GM13977 (cell line): Measurements from ENCODE around the gene TMED10.

Source experiments
- DNase-seq: peaks from one replicate; pipeline ENCODE4 v3.0.0; 2012; ENCODE audit warnings: low spot score
- in situ Hi-C: fragments of 300-500 bp; cut with MboI; formaldehyde crosslinking; loops from one replicate; pipeline ENCODE4 v1.12.0; 2022; ENCODE audit warnings: low sequenced_read_pairs, low pct_unique_long_range_greater_than_20kb, mixed read lengths, inconsistent platforms; ENCODE audit not compliant: unreplicated experiment
- TF ChIP-seq, protein P1 (sequence below): IDR thresholded peaks from 2 replicates; pipeline ENCODE4 v1.5.1; 2012; ENCODE audit warnings: mild to moderate bottlenecking, control low read depth; ENCODE audit not compliant: insufficient read depth; ENCODE audit errors: extremely low read depth, missing control alignments

Gene TMED10

GRCh38 chr14:75144944-75145343 lies 31.5 kb downstream of the TMED10 start:
- in situ Hi-C loops, result loop anchor here (25.0 kb wide), 1 partner anchor 342 kb away; no protein-coding TSS in a partner anchor
- TF ChIP-seq, protein P1, sequence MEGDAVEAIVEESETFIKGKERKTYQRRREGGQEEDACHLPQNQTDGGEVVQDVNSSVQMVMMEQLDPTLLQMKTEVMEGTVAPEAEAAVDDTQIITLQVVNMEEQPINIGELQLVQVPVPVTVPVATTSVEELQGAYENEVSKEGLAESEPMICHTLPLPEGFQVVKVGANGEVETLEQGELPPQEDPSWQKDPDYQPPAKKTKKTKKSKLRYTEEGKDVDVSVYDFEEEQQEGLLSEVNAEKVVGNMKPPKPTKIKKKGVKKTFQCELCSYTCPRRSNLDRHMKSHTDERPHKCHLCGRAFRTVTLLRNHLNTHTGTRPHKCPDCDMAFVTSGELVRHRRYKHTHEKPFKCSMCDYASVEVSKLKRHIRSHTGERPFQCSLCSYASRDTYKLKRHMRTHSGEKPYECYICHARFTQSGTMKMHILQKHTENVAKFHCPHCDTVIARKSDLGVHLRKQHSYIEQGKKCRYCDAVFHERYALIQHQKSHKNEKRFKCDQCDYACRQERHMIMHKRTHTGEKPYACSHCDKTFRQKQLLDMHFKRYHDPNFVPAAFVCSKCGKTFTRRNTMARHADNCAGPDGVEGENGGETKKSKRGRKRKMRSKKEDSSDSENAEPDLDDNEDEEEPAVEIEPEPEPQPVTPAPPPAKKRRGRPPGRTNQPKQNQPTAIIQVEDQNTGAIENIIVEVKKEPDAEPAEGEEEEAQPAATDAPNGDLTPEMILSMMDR, result no peak
- no peak for DNase-seq

DNA sequence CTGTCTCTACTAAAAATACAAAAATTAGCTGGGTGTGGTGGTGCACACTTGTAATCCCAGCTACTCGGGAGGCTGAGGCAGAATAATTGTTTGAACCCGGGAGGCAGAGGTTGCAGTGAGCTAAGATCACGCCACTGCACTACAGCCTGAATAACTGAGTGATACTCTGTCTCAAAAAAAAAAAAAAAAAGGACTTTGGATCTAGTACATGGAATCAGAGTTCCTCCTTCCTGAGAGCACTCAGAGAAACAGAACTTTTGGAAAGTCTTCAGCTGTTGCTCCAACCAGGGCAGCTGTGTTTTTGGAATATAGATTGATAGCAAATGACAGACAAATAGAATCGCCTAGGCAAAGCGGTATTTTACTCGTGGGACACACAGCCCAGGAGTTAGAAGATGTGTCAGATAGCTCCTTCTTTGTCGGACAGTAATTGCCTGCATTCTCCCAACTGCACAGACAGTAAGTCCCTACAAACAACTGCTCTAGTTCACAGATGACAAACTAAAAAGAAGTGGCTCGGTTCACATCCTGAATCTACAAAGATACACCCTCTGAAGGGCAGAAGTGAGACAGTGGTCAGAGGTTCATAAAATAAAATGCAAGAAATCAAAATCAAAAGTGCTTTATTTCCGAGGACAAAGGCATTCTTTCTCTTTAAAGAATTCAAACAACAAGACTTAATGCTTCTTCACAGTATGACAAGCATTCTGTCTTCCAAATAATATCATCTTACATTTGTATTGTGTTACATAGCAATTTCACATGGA lies 32.5 kb downstream of the TMED10 start:
- in situ Hi-C loops, result loop anchor here (25.0 kb wide), 1 partner anchor 343 kb away; no protein-coding TSS in a partner anchor
- TF ChIP-seq, protein P1, result no peak
- no peak for DNase-seq

- in situ Hi-C loops, result loop anchor here (25.0 kb wide), 1 partner anchor 345 kb away; no protein-coding TSS in a partner anchor
- DNase-seq, result no peak
- TF ChIP-seq, protein P1, result no peak
Measured at GRCh38 chr14:75142494-75142893, 33.9 kb downstream of the TMED10 start.

GRCh38 chr14:75141967-75142366 lies 34.4 kb downstream of the TMED10 start:
- TF ChIP-seq, protein P1, result peak; percentile 41

DNA sequence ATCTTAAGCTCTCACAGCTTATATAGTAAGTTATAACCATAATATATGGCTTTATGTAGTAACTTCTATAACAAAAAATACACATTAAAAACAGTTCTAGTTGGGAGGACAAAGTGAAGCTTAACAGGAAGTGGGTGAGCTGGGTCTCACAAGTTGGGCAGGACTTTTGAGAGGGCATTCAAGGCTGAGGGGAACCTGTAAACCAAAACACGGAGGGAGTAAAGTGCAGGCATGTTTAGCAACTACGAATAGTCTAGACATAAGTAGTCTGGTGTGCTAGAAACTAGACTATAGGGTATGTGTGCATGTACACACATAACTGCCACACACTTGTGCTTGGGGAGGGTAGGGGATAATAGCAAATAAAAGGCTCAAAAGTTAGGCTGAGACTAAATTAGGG lies 35.4 kb downstream of the TMED10 start:
- TF ChIP-seq, protein P1, result no peak
- no peak for DNase-seq
- in situ Hi-C loops, result loop anchor here (25.0 kb wide), 1 partner anchor 346 kb away; no protein-coding TSS in a partner anchor

More at GRCh38 chr14:75141967-75142366, 34.4 kb downstream of the TMED10 start:
- in situ Hi-C loops, result loop anchor here (25.0 kb wide), 1 partner anchor 345 kb away; no protein-coding TSS in a partner anchor
- DNase-seq, result no peak

DNA sequence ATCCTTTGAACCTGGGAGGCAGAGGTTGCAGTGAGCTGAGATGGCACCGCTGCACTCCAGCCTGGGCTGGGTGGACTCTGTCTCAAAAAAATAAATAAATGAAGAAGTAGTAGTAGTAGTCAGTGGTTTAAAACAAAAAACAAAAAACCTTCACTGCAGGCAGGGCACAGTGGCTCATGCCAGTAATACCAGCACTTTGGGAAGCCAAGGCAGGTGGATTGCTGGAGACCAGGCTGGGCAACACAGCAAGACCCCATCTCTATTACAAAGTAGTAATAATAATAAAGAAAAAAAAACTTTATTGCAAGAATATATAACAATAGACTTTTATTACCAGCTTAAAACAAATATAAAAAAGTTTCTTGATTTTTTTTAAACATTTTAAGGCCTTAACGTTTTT lies 35.8 kb downstream of the TMED10 start:
- no peak for DNase-seq
- in situ Hi-C loops, result loop anchor here (25.0 kb wide), 1 partner anchor 347 kb away; no protein-coding TSS in a partner anchor
- TF ChIP-seq, protein P1, result no peak
